ENCODE results near the gene KCNN3.

DNA sequence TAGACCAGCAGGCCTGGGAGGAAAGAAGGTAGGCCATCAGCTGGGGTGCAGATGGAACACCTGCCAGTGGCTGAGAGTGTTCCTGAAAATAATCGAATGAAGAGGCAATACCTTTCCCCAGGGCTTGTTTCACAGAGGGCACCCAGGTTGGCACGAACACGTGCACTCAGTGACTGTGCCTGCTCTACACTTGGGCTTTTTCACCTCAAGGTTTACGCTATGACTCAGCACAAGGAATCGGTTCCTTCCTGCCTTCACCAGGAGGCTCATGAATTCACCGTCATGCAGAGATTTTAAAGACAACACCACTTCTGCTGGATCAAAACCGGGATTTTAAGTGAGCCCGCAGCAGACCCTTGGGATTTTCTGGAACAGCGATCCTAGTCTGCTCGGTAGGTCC lies 143.6 kb downstream of the KCNN3 start:
- TF ChIP-seq POLR2A (IDR thresholded peaks at IDR 0.05) = no peak
- TF ChIP-seq, protein P1, sequence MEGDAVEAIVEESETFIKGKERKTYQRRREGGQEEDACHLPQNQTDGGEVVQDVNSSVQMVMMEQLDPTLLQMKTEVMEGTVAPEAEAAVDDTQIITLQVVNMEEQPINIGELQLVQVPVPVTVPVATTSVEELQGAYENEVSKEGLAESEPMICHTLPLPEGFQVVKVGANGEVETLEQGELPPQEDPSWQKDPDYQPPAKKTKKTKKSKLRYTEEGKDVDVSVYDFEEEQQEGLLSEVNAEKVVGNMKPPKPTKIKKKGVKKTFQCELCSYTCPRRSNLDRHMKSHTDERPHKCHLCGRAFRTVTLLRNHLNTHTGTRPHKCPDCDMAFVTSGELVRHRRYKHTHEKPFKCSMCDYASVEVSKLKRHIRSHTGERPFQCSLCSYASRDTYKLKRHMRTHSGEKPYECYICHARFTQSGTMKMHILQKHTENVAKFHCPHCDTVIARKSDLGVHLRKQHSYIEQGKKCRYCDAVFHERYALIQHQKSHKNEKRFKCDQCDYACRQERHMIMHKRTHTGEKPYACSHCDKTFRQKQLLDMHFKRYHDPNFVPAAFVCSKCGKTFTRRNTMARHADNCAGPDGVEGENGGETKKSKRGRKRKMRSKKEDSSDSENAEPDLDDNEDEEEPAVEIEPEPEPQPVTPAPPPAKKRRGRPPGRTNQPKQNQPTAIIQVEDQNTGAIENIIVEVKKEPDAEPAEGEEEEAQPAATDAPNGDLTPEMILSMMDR (IDR thresholded peaks at IDR 0.05) = no peak
